NCI-H748 (cell line): ENCODE data around the gene HTATIP2.
"Not testable (repeated sequence)": the region's sequence is repeated elsewhere in the genome, so short reads cannot be mapped to it uniquely, and the experiment has no call there.

Source experiments
- DNase-seq: peaks from one replicate; lab custom pipeline; 2025; ENCODE audit not compliant: unreplicated experiment; lab: John Stamatoyannopoulos, UW

The HTATIP2 gene

DNA sequence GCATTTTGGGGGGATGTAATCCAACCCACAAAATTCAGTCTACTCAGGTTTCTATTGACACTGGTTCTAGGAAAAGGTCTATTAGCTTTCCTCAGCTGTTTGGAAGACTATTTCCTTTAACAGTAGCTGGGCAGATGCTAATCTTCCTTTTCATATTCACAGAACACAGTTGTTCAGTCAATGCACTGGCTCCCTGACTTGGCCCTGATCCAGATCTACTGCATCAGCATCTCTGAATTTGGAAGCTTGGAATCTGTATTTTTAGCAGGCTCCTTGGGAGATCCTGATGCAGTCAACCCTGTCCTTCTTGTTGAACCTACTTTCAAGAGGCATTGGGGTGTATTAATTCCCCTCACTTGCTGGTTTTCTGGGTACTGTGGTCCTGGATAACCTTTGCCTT lies 6.3 kb downstream of the HTATIP2 start:
- no peak for DNase-seq

DNA sequence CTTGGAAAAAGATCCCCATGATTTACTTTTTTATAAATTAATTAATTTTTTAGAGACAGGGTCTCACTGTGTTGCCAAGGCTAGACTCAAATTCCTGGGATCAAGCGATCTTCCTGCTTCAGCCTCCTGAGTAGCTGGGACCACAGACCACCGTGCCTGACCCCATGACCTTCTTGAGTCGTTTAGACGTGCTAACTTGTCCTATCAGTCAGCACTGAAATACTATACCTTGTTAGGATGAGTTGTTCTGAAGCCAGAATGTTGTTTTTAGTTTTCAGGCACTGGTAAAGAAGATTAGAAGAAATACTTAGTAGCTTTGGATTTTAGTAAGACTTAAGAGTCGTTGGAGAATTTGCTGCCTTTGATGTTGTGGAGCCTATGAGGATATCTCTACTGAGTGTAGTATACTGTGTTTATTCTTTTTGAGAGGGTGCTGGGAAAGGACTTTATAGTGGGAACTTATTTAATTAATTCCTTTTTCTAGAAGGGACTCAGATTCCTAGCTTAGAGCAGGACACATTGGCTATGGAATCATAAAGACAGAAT lies 8.6 kb downstream of the HTATIP2 start:
- no peak for DNase-seq

DNA sequence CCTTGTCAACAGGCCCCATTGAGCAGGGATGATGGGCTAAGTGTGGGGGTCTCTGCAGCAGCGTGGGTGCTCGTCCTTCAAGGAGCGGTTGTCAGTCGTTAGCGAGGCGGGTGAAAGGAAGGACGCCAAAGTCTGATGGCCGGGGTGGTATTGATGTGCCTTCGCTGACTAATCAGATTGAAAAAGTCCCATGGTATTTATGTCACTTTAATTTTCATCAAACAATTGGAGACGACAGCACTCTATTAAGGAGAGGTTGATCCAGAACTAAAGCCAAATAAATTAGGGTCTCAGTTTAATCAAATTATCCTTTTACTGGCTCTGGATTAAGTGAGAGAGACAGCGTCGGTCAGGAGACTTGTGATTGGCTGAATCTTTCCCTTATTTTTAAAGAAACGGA lies 9.6 kb downstream of the HTATIP2 start:
- DNase-seq, result no peak

DNA sequence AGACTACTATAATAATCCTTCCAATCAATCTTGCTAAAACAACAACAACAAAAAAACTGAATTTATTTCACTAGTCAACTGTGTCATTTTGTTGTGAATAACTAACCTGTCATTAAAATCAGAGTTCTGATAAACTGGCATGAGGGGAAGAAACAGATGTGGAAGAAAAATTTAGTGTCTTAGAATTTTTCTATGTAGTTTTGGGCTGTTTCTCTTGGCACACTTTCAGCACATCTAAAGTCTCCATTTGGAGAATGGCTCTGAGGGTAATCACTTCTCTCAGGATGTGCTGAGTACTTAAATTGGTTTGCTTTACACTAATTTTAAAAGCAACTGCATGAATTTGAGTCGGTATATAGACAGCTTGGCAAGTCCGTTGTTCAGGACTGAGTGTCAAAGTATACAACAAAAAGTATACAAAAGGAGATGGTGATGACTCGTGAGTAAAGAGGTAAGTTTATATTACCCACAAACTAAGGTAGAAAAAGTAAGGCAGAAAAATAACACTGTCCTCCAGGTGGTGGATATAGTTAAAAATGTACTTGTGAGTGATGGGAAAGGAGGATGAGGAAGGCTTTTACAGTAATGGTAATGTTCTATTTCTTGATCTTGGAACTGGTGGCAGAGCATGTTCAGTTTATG lies 10.2 kb downstream of the HTATIP2 start:
- DNase-seq, result no peak

DNA sequence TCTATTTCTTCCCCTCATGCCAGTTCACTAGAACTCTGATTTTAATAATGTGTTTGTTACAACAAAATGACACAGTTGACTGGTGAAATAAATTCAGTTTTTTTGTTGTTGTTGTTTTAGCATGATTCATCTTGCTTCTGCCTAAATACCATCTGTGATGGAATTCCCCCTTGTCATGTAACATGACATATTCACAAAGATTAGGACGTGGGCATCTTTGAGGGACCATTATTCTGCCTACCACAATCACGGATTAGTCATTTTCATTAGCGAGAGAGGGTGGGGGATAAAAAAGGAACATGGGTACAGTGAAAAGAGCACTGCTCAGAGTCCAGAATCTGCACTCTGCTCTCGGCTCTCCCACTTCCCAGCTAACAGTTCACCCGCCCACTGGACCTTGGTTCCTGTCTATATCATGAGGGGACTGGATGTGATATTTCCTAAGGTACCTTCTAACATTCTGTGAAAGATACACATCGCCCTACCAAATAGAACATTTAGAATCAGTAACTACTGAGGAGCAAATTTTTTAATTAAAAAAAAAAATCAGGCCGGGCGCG lies 11.3 kb downstream of the HTATIP2 start:
- DNase-seq, result no peak

DNA sequence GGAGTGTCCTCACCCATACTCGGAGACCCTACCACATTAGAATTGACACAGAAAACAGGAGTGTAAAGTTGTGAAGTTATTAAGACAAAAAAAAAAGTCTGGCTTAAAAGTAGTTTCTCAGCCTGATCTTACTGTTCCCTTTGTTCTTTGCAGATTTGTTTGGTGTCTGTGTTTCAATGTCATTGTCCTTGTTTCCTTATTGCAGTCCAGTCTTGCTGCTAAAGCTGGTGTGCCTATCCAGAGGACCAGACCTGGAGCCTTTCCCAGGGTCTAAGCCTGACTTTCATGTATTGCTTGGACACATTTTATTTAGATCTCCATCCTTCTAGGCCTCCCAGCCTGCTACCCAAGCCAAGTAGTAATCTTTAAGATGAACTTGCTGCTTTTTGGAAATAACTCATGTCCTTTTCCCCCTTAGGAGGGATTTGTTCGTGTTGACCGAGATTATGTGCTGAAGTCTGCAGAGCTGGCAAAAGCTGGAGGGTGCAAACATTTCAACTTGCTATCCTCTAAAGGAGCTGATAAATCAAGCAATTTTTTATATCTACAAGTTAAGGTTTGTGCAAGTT lies 12.7 kb downstream of the HTATIP2 start:
- no peak for DNase-seq

DNA sequence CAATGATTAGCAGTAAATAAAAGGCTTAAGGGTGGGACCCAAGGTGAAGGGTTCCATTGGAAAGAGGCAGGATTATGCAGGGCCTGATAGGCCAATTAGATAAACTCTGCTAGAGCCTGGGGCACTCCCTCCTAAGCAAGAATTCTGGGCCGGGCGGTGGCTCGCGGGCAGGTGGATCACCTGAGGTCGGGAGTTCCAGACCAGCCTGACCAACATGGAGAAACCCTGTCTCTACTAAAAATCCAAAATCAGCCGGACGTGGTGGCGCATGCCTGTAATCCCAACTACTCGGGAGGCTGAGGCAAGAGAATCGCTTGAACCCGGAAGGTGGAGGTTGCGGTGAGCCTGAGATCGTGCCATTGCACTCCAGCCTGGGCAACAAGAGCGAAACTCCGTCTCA lies 22.5 kb downstream of the HTATIP2 start:
- not testable (repeated sequence) for DNase-seq

DNA sequence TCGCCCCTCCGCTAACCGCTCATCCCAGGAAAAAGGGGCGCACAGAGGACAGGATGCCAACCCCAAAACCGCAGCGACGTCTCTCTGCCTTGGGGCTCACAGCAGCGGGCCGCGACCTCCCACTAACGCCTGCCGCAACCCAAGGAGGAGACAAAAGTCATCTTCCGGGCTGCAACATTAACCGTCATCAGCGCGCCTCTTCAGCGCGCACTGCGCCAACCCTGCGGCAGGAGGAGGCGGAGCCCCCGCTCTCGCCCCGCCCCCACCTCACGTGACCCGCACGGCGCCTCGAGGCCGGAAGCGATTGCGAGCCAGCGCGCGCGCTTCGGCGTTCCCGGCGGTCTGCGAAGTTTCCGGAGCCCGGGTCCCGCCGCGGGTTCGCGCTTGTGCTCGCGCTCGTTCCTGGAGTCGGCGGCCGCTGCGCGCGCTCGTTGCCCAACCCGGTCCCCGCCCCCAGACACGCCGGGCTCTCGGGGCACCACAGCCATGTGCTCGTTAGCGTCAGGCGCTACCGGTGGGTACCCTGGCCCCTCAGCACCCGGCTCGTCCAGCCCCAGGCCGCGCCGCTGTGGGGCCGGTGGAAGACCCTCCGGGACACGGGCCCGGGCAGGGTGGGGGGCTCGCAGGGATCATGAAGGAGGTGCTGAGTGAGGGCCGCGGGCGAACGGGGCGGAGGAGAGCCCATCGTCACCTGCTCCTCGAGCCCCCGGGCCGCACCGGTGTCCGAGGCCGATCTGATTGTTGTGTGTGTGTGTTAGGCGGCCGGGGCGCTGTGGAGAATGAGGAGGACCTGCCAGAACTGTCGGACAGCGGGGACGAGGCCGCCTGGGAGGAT lies 24.0 kb downstream of the HTATIP2 start, which contains the start of gene PRMT3:
PRMT3 (plus strand) TSS at position 456 of the 835 bp plus-strand sequence; CDS start at position 487, 31 bp downstream.
- peak; percentile 97 for DNase-seq

DNA sequence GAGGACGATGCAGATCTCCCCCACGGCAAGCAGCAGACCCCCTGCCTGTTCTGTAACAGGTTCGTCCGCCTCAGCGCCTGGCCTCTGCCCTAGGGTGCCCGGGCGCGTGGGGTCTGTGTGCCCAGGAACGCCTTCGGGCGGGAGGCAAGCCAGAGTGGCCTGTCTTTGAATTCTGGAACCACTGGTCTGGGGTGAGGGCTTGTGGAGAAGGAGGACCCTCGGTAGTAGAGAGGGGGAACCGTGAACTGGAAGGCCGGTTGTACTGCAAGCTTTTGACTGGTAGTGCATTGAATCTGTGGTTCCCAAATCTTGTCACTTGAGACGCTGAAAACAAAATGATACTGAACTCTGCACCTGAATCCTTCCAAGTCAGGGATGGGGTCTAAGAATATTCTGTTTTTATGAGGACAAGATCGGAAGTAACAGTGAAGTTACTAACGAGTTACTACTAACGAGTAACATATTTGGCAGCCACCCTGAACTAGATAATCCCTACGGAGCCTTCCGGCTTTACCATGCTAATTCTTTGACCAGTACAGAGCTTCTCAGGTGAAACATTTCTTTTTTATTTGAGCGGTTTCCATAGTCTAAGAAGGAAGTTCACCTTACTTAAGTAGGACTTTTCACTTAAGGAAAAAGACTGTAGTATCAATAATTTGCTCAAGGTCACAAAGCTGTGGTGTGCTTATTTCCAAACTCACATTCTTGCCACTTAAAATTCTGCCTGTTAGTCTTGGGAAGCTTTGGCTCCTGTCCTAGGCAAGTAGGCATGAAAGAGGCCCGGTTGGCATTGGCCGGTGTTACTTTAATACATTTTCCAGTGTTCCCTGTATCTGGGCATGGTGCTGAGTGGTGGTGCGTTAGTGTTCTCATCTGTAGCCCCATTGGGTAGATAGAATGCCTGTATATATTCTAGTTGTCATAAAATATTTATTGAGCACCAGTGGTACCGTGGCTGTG lies 24.9 kb downstream of the HTATIP2 start:
- peak; percentile 23 for DNase-seq

DNA sequence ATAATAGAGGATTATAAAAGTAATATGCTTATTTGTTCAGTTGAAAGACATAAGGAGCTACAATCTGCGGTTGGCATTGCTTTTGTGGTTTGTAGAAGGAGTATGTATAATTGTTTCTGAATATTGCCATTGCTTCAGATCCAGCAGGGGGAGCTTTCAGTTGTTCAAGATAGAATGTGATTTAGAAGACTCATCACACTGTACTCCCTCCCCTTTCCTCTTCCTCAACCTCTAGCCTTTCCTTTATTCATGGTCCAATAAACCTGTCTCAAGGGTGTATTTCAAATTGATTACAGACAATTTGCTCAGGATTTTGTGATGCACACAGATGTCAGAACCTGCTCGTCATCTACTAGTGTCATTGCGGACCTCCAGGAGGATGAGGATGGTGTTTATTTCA lies 33.8 kb downstream of the HTATIP2 start:
- peak; percentile 75 for DNase-seq

DNA sequence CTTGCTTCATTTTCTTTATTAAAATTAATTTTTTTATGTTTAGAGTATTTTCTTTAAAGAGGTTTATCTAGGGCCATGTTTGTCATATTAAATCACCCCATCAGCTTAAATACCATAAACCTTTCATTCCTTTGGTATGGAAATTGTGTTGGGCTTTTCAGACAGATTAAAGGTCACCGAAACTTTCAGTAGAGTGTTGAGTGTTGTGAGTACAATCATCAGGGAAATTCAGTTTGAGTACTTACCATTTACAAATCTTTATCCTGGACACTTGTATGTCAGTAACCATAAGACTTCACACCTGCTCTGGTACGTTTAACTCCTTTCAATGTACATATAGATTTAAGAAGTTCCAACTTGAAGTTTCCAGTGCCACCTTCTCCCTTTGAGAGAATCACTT lies 36.0 kb downstream of the HTATIP2 start:
- no peak for DNase-seq

DNA sequence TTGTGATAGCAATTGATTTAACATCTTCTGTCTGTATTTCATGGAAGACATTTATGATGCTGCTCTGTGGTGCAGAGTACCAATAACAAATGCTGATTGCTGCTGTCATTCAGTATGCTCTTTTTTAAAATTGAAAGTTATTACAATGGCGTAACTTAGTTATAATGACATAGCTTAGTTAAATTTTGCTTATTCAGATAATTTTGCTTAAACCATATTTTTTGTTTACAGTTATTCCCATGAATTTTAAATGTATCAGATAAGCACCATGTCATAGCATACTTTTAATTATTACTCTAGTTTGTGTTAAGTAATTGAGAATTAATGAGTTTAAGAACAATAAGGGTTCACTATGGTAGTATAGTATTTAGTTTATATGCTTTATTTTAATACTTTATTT lies 39.5 kb downstream of the HTATIP2 start:
- DNase-seq, result no peak

DNA sequence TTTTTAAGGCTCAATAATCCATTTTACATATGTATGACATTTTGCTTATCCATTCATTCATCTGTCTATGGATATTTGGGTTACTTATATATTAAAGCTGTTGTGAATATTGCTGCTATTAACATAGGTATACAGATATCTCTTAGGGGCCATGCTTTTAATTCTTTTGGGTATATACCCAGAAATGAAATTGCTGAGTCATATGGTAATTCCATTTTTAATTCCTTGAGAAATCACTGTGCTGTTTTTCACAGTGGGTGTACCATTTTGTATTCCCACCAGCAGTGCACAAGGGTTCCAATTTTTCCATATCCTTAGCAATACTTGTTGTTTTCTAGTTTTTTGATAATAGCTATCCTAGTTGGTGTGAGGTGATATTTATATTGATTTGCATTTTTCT lies 43.0 kb downstream of the HTATIP2 start:
- no peak for DNase-seq

DNA sequence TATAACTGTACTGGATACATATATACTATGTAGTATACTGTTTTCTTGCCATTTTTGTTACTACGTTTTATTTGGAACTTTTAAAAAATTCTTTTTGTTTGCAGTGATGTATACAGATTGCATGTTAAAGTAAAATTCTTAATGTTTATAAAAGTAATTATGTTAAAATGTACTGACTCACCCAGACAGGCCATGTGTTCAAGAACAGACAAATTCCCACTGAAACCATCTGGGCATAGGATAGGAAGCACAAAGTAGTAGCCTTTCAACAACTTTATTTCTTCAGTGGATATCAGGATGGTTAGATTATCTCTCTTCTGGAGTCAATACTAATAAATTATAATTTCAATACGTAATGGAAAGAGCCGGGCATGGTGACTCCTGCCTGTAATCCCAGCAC lies 43.8 kb downstream of the HTATIP2 start:
- DNase-seq, result no peak

DNA sequence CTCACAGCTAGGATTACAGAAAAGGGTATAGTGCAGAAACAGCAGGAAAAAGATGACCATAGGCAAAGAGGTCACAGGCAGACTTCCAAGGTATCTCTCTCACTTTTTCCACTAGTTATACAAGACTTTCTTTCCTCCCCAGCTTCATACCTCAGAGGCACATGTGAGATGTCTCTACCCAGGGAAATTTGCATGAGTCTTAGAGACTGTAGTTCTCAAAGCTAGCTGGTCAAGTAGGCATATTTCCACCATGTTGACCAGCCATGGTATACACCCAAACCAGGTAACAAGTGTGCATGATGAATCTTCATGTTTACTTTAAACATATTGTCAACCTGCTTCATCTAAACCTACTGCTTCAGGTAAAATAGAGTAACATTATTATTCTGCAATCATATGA lies 51.9 kb downstream of the HTATIP2 start:
- DNase-seq, result no peak

DNA sequence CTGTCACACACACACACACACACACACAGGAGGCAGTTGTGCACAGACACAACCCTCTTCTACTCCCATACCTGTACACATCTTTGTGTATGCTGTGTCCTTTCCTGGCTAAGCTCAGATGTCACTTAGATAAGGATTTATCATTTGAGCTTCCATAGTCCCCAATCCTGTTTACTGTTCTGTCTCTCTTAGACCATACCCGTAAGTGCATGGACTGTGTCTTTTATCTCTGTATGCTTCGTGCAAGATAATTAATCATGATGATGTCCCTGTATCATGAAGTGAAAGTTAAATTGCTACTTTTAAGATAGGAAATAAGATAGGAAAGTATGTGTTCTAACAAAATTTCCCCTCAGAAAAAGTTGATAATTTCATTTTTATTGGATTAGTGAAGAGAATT lies 54.3 kb downstream of the HTATIP2 start:
- no peak for DNase-seq

DNA sequence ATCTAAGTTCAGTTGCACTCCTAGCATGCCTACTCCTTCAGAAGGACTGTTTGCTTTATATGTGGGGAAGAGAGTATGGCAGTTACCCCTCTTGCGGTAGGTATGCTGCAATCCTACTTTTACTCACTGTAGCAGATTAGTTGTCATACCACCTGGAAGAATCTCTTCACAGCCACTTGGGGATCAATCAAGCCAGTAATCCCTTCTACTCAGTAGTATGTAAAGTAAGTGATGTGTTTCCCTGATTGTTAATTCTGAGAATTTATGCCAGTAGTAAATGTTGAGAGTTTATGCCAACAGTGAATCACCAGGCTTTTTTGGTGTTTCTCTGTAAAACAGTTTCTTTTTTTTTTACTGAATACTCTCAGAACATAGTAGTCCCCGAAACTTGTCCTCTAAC lies 58.4 kb downstream of the HTATIP2 start:
- DNase-seq, result no peak

DNA sequence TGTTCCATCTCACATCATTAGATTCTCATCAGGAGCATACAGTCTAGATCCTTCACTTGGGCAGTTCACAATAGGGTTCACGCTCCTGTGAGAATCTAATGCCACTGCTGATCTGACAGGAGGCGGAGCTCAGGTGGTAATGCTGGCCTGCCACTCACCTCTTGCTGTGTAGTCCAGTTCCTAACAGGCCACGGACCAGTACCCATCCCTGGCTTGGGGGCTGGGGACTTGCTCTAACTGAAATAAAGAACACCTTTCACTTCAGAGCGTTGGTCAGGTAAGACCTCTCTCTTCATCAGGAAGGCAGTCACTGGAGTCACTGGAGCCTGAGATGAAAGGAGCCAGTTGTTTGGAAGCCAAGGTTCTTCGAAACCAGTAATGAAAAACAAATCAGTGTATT lies 65.7 kb downstream of the HTATIP2 start:
- no peak for DNase-seq
